K562 (cell line): ENCODE results near the gene XYLB. TPM values are rescaled to one million over a fixed set of nuclear protein-coding genes. Genes with fewer than 3 reads are reported as not detected.

Experiments
- DMBX1 ChIP-seq: fragments of 250-450 bp; sonication (Bioruptor Pico); IDR thresholded peaks from 2 replicates; pipeline ENCODE4 v1.8.0; 2022; ENCODE audit warnings: inconsistent platforms, mild to moderate bottlenecking, moderate library complexity, borderline replicate concordance
- E4F1 ChIP-seq: fragments of 250-450 bp; sonication (Bioruptor Pico); IDR thresholded peaks from 2 replicates; pipeline ENCODE4 v1.5.0; 2021; ENCODE audit warnings: mild to moderate bottlenecking, borderline replicate concordance
- ELF2 ChIP-seq: fragments of 250-450 bp; sonication (Bioruptor Pico); IDR thresholded peaks from 2 replicates; pipeline ENCODE4 v1.5.0; 2021; ENCODE audit warnings: mild to moderate bottlenecking
- ESRRB ChIP-seq: fragments of 250-450 bp; sonication (Bioruptor Pico); IDR thresholded peaks from 2 replicates; pipeline ENCODE4 v1.5.0; 2020; ENCODE audit warnings: mild to moderate bottlenecking, moderate library complexity, borderline replicate concordance
- FOXP4 ChIP-seq: sonication (generic); formaldehyde crosslinking; IDR thresholded peaks from 2 replicates; pipeline ENCODE4 v1.8.0; 2022; ENCODE audit warnings: mild to moderate bottlenecking, missing genetic modification reagents, borderline replicate concordance
- GTF3C2 ChIP-seq: IDR thresholded peaks from 3 replicates; pipeline ENCODE4 v1.6.1; 2011; ENCODE audit warnings: borderline replicate concordance, mild to moderate bottlenecking, moderate library complexity; ENCODE audit not compliant: insufficient read length; ENCODE audit errors: extremely low read depth
- HNRNPLL ChIP-seq: fragments of 200-400 bp; formaldehyde crosslinking; IDR thresholded peaks from 2 replicates; pipeline ENCODE4 v1.6.1; 2017; ENCODE audit warnings: low read length, low read depth, mild to moderate bottlenecking; ENCODE audit not compliant: poor library complexity, severe bottlenecking
- MEF2D ChIP-seq: conservative IDR thresholded peaks from 2 replicates; pipeline ENCODE4 v1.6.1; 2016; ENCODE audit warnings: low read depth, missing genetic modification characterization, missing compliant biosample characterization
- NBN ChIP-seq: fragments of 450-650 bp; IDR thresholded peaks from 2 replicates; pipeline ENCODE4 v1.6.1; 2016; ENCODE audit warnings: low read depth, mild to moderate bottlenecking
- TCFL5 ChIP-seq: fragments of 250-450 bp; sonication (Bioruptor Pico); conservative IDR thresholded peaks from 2 replicates; pipeline ENCODE4 v1.6.1; 2021; ENCODE audit warnings: mild to moderate bottlenecking, moderate library complexity, matching md5 sums
- ZBTB8A ChIP-seq: fragments of 450-650 bp; IDR thresholded peaks from 2 replicates; pipeline ENCODE4 v1.6.1; 2018; ENCODE audit warnings: mild to moderate bottlenecking, moderate library complexity; ENCODE audit not compliant: partially characterized antibody
- ZBTB9 ChIP-seq: fragments of 450-650 bp; formaldehyde crosslinking; IDR thresholded peaks from 2 replicates; pipeline ENCODE4 v1.4.0; 2020; ENCODE audit warnings: mild to moderate bottlenecking, moderate library complexity
- ZEB2 ChIP-seq: fragments of 450-650 bp; IDR thresholded peaks from 2 replicates; pipeline ENCODE4 v1.6.1; 2016
- ZNF398 ChIP-seq: fragments of 250-450 bp; sonication (Bioruptor Pico); IDR thresholded peaks from 2 replicates; pipeline ENCODE4 v1.8.0; 2021; ENCODE audit warnings: moderate library complexity, mild to moderate bottlenecking, inconsistent platforms
- polyA plus RNA-seq, 8 experiments: library from polyadenylated mRNA; depleted of rRNA in 4 of 8; stranded (reverse) in 5 of 8; unstranded in 3 of 8; fragments of >200 nt; fragmentation: Nextera tagmentation in 2 of 8; fragmentation: Illumina TruSeq in 1 of 8; extraction: Ambion mirVana in 2 of 8; extraction: Trizol in 1 of 8; gene quantifications; 2 replicates each; pipeline versions ENCODE4 v1.2.1 to v1.2.3, GENCODE V29; 2011 to 2014; ENCODE audit warnings: inconsistent platforms in 1 of 8, missing spikeins in 1 of 8
- total RNA-seq, 7 experiments: library from RNA; depleted of rRNA in 6 of 7; stranded (reverse); fragments of >200 nt in 6 of 7; fragmentation: Illumina TruSeq in 2 of 7; extraction: Trizol in 2 of 7; gene quantifications; 2 replicates each; pipeline versions ENCODE4 v1.2.1 to v1.2.3, GENCODE V29; 2011 to 2021; ENCODE audit warnings: low replicate concordance in 1 of 7

XYLB gene
- total and polyA plus RNA-seq, 9 of the 15 experiments (the other 6 are each of a cell fraction or from before 2014, with no cell fraction given): 4.0 to 20.2 (median 13.2) TPM

- TF ChIP-seq E4F1 (CRISPR knock-in tag) (no peak), DMBX1 (CRISPR knock-in tag) (no peak), FOXP4 (CRISPR knock-in tag) (no peak), HNRNPLL (no peak), GTF3C2 (no peak), TCFL5 (CRISPR knock-in tag) (no peak), ZEB2 (no peak), ESRRB (no peak), ZBTB9 (CRISPR knock-in tag) (no peak), ZBTB8A (no peak), MEF2D (no peak), ELF2 (CRISPR knock-in tag) (no peak), ZNF398 (CRISPR knock-in tag) (no peak), NBN (no peak)
These were observed 2.6 kb upstream of the XYLB start (continued) for GRCh38 chr3:38343797-38344594.
